Nephron (organoid): ENCODE measurements around the gene BAX.

Experiments used
- H3K27ac Mint-ChIP-seq, 3 experiments: 2 replicates each; pipeline ENCODE4 v1.8.0; 2020; ENCODE audit warnings: mixed read lengths in 3 of 3, mild to moderate bottlenecking in 2 of 3, moderate library complexity in 1 of 3
- H3K27me3 Mint-ChIP-seq: 2 replicates; pipeline ENCODE4 v1.8.0; 2021; ENCODE audit warnings: low read depth, mild to moderate bottlenecking, moderate library complexity, mixed read lengths
- H3K36me3 Mint-ChIP-seq: 2 replicates; pipeline ENCODE4 v1.8.0; 2020; ENCODE audit warnings: low read depth, mixed read lengths
- H3K4me1 Mint-ChIP-seq: 2 replicates; pipeline ENCODE4 v1.8.0; 2020; ENCODE audit warnings: mixed read lengths
- H3K4me3 Mint-ChIP-seq, 3 experiments: 2 replicates each; pipeline ENCODE4 v1.8.0; 2020; ENCODE audit warnings: mild to moderate bottlenecking in 3 of 3, mixed read lengths in 3 of 3, moderate library complexity in 2 of 3
- H3K9me3 Mint-ChIP-seq: 2 replicates; pipeline ENCODE4 v1.8.0; 2020; ENCODE audit warnings: mixed read lengths
- CTCF ChIP-seq, 3 experiments: fragments of 200-600 bp; sonication (generic); IDR thresholded peaks; one replicate each; pipeline ENCODE4 v1.5.0; 2021; ENCODE audit warnings: antibody characterized with exemption in 3 of 3; ENCODE audit not compliant: unreplicated experiment in 3 of 3

Gene BAX

GRCh38 chr19:48993175-48994034 is 38.7 kb downstream of the BAX start, which contains the start of the genes GYS1 and RUVBL2:
GYS1 (minus strand) TSS chr19:48993309; CDS start chr19:48993112, 197 bp downstream.
RUVBL2 (plus strand) TSS chr19:48993887; CDS start chr19:48993912, 25 bp downstream.
- TF ChIP-seq CTCF (IDR thresholded peaks at IDR 0.05; ENCODE audit: unreplicated experiment in 3 of 3) = peak; percentile 98 to 99 (median 99)
- no peaks in the 10 kb centered on the region for H3K9me3 Mint-ChIP-seq
- H3K27me3 Mint-ChIP-seq = no peaks in the 10 kb centered on the region
- peaks cover 21% of the 10 kb centered on the region for H3K36me3 Mint-ChIP-seq
- peak within 1 kb of the TSS; percentile 93 to 96 (median 96) for H3K4me3 Mint-ChIP-seq
- H3K27ac Mint-ChIP-seq = peak within 1 kb of the TSS; percentile 85 to 99 (median 98)
- H3K4me1 Mint-ChIP-seq = peaks cover 42% of the 10 kb centered on the region

GRCh38 chr19:48994035-48994386 is 39.3 kb downstream of the BAX start:
- Mint-ChIP-seq H3K27ac (peak overlapping the region; percentile 85 to 99 (median 98)), H3K4me1 (peaks cover 42% of the 10 kb centered on the region), H3K9me3 (no peaks in the 10 kb centered on the region), H3K27me3 (no peaks in the 10 kb centered on the region), H3K4me3 (peak overlapping the region; percentile 93 to 96 (median 96)), H3K36me3 (peaks cover 15% of the 10 kb centered on the region)
- TF ChIP-seq CTCF (IDR thresholded peaks at IDR 0.05; ENCODE audit: unreplicated experiment in 3 of 3) = no peak

GRCh38 chr19:48997972-48998371 is 43.3 kb downstream of the BAX start:
- Mint-ChIP-seq H3K4me3 (no peak overlapping the region), H3K4me1 (peaks cover 17% of the 10 kb centered on the region), H3K27me3 (no peaks in the 10 kb centered on the region), H3K27ac (no peak overlapping the region), H3K9me3 (no peaks in the 10 kb centered on the region), H3K36me3 (peaks cover 13% of the 10 kb centered on the region)
- no peak for TF ChIP-seq CTCF (IDR thresholded peaks at IDR 0.05; ENCODE audit: unreplicated experiment in 3 of 3)

- peak; percentile 44 to 59 (median 50) for TF ChIP-seq CTCF (IDR thresholded peaks at IDR 0.05; ENCODE audit: unreplicated experiment in 3 of 3)
- H3K9me3 Mint-ChIP-seq = no peaks in the 10 kb centered on the region
- no peaks in the 10 kb centered on the region for H3K27me3 Mint-ChIP-seq
- peaks cover 24% of the 10 kb centered on the region for H3K36me3 Mint-ChIP-seq
- no peak overlapping the region for H3K27ac Mint-ChIP-seq
- H3K4me3 Mint-ChIP-seq = no peak overlapping the region
- H3K4me1 Mint-ChIP-seq = peaks cover 8% of the 10 kb centered on the region
These were observed 45.0 kb downstream of the BAX start for GRCh38 chr19:48999481-49000325.

- H3K4me1 Mint-ChIP-seq = no peaks in the 10 kb centered on the region
- H3K27ac Mint-ChIP-seq = no peak overlapping the region
- no peaks in the 10 kb centered on the region for H3K27me3 Mint-ChIP-seq
- H3K36me3 Mint-ChIP-seq = peaks cover 37% of the 10 kb centered on the region
- TF ChIP-seq CTCF (IDR thresholded peaks at IDR 0.05; ENCODE audit: unreplicated experiment in 3 of 3) = no peak
- no peak overlapping the region for H3K4me3 Mint-ChIP-seq
- no peaks in the 10 kb centered on the region for H3K9me3 Mint-ChIP-seq
These were observed 49.5 kb downstream of the BAX start for GRCh38 chr19:49004133-49004532.
